ENCODE data around the gene GMFB.
"Not testable (repeated sequence)": the region's sequence is repeated elsewhere in the genome, so short reads cannot be mapped to it uniquely, and the experiment has no call there.

The GMFB gene

GRCh38 chr14:54456820-54457608, 31.8 kb downstream of the GMFB start:
- peak; percentile 46 for DNase-seq

DNA sequence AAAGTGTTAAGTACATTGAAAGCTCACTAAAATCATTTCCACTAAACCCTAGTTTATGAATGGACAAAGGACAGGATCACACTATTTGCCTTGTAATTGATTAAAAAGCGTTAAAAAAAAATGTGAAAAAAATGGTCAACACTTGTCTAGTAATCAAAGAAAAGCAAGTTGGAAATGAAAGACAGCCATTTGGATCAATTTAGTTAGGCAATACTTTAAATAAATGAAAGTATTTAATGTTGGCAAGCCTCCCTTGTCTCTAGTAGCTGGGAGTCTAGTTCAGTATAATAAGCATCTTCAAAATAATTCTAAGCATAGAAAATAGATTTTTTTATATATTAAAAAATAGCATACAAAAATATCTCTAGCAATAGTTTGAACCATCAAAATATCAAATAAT, 33.4 kb downstream of the GMFB start:
- DNase-seq, result no peak

DNA sequence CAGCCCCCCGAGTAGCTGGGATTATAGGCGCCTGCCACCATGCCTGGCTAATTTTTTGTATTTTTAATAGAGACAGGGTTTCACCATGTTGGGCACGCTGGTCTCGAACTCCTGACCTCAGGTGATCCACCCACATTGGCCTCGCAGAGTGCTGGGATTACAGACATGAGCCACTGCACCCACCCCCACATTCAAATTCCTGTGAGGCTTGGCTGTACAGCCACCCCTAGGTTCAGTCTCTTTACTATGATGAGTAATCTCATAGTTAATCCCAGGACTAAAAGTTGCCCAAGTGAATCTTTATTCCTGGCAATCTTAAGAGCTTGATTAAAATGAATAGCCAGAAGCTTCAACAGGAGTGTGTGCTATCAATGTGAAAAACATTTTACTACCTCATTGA, 34.8 kb downstream of the GMFB start:
- peak; percentile 82 for DNase-seq

DNA sequence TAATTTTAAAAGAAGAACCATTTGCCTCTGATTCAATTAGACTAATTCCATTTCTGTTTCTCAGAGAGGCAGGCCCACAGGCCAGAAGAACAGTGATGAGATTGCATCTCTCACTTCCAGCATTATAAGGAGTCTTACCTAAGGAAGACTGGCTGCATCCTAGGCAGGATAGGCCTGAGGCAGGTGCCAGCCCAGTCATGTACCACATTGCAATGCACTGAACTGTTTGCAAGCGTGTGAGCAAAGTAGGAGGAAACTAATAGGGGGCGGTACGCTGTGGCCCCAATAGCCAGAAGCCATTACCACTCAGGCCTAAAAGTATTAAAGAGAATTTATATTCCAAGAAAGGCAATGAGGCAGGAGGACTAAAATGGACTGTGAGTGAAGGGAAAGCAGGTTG, 35.5 kb downstream of the GMFB start:
- DNase-seq, result no peak

- no peak for DNase-seq
These were observed 36.8 kb downstream of the GMFB start for GRCh38 chr14:54451961-54452360.

- no peak for DNase-seq
These were observed 37.6 kb downstream of the GMFB start for GRCh38 chr14:54451121-54451601.

- DNase-seq, result peak; percentile 91
These were observed 38.2 kb downstream of the GMFB start for GRCh38 chr14:54450535-54450934.

DNA sequence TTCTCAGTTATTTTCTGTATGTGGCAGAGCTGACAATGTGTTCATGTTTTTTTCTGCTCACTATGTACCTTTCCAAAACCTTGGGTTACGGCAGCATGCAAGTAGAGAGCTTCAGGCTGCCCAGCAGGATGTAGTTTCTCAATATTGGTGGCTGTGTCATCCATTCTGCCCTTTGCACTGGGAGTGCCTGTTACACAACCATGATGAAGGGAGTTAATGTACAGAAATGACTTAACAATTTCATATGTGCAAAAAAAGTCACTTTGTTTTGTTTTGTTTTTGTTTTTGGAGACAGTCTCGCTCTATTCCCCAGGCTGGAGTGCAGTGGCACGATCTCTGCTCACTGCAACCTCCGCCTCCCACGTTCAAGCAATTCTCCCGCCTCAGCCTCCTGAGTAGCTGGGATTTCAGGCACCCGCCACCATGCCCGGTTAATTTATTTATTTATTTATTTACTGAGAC, 41.5 kb downstream of the GMFB start:
- DNase-seq, result peak; percentile 84

- DNase-seq, result no peak
These were observed 42.6 kb downstream of the GMFB start for GRCh38 chr14:54446161-54446693.

GRCh38 chr14:54444681-54445080, 44.1 kb downstream of the GMFB start:
- no peak for DNase-seq

- no peak for DNase-seq
These were observed 44.8 kb downstream of the GMFB start for GRCh38 chr14:54443981-54444380.

GRCh38 chr14:54442961-54443360, 45.8 kb downstream of the GMFB start:
- DNase-seq, result not testable (repeated sequence)

DNA sequence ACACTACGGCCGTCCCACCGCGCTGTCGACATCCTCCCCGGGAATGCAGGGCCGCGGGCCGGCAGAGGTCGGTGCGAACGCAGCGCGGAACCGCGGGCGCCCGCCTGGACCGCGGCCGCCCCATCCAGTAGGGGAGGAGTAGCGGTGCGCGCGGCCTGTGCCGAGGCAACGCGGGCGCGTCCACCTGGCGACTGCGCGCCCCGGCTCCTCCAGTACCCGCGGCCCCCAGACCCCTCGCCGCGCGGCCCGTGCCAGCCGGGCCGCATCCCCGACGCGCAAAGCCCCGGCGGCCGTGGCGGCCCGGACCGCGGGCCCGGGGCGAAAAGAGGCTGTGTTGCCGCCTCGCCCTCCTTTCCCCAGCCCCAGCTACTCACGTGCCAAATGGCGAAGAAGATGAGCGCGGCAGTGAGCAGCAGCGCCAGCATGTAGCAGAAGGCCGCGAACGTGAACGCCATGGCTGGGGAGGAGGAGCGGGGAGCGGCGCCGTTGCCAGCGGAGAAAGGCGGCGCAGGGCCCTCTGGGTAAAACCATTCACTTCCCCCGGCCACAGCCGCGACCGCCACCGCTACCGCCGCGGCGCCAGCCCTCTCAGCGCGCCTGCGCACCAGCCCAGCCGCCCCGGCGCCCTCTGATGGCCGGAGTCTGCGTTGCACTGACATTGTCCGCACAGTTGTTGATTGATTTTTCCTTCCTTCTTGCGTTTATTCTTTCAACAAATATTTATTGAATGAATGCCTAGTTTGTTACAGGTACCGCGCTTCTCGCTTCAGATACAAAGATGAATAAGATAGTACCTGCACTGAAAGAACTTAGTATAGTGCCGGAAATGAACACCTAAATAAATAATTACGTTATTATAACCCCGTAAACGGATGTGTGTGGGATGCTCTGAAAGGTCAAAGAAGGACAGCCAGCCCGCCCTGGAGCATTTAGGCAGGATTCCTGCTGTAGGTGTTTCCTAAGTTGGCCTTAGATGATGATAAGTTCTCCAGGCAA, 47.6 kb downstream of the GMFB start, which contains the start of gene CNIH1:
Gene CNIH1 (minus strand): TSS at position 502 of the 996 bp plus-strand sequence. CDS start 47 bp downstream, at position 455.
- DNase-seq, result peak; percentile 94

GRCh38 chr14:54440476-54440872, 48.3 kb downstream of the GMFB start:
- DNase-seq, result no peak

DNA sequence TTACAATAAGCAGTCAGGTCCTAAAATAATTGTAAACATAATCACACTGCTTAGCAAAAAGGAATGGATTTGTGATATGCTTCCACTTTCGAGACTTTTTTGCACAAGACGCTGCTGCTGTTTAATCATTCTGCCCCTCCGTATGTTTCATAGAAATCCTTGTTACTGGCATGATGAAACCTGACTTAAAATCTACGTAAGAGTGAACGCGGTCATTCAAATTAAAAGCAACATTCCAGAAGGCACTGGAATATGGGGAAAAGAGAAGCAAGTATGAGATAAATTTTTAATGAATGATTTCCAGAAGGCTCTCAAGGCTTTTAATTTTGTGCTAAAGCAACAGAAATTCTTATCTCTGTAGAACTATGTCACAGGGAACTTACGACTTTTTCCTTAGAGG, 48.7 kb downstream of the GMFB start:
- DNase-seq, result no peak

DNA sequence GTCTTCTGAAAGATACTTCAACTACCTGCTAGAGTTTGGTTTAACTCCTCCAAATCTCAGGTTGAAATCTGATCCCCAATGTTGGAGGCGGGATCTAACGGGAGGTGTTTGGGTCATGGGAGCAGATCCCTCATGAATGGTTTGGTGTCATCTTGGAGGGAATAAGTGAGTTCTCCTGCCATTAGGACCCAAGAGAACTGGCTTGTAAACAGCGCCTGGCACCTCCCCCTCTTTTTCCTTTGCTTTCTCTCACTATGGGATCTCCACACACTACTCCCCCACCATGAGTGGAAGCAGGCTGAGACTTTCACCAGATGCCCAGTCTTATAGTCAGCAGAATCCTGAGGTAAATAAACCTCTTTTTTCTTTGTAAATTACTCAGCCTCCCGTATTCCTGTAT, 50.1 kb downstream of the GMFB start:
- DNase-seq, result no peak

- not testable (repeated sequence) for DNase-seq
These were observed 50.8 kb downstream of the GMFB start for GRCh38 chr14:54437954-54438353.

- DNase-seq, result peak; percentile 77
These were observed 53.2 kb downstream of the GMFB start for GRCh38 chr14:54435500-54435981.

GRCh38 chr14:54428527-54428926, 60.3 kb downstream of the GMFB start:
- no peak for DNase-seq

- no peak for DNase-seq
These were observed 60.9 kb downstream of the GMFB start for GRCh38 chr14:54427871-54428270.

- no peak for DNase-seq
These were observed 63.1 kb downstream of the GMFB start for GRCh38 chr14:54425537-54426274.

GRCh38 chr14:54425068-54425467, 63.7 kb downstream of the GMFB start:
- DNase-seq, result no peak

Data from HCEC 1CT (cell line).